ENCODE results near the gene SLC47A1.

The SLC47A1 gene

GRCh38 chr17:19540706-19541370 is 7.2 kb downstream of the SLC47A1 start:
- no peaks in the 10 kb centered on the region for H3K9me3 ChIP-seq (ENCODE audit: control insufficient read depth, low read length)
- no peaks in the 10 kb centered on the region for H3K36me3 ChIP-seq (ENCODE audit: control insufficient read depth, insufficient read depth, low read length)
- TF ChIP-seq, protein P1, sequence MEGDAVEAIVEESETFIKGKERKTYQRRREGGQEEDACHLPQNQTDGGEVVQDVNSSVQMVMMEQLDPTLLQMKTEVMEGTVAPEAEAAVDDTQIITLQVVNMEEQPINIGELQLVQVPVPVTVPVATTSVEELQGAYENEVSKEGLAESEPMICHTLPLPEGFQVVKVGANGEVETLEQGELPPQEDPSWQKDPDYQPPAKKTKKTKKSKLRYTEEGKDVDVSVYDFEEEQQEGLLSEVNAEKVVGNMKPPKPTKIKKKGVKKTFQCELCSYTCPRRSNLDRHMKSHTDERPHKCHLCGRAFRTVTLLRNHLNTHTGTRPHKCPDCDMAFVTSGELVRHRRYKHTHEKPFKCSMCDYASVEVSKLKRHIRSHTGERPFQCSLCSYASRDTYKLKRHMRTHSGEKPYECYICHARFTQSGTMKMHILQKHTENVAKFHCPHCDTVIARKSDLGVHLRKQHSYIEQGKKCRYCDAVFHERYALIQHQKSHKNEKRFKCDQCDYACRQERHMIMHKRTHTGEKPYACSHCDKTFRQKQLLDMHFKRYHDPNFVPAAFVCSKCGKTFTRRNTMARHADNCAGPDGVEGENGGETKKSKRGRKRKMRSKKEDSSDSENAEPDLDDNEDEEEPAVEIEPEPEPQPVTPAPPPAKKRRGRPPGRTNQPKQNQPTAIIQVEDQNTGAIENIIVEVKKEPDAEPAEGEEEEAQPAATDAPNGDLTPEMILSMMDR (IDR thresholded peaks at IDR 0.05) = no peak
- H3K4me1 ChIP-seq = no peaks in the 10 kb centered on the region
- H3K79me2 ChIP-seq = no peaks in the 10 kb centered on the region
- no peak overlapping the region for H2AFZ ChIP-seq
- no peak overlapping the region for H3K4me2 ChIP-seq (ENCODE audit: low read length)
- H3K27ac ChIP-seq = no peak overlapping the region
- no peak overlapping the region for H3K9ac ChIP-seq
- H3K27me3 ChIP-seq (ENCODE audit: control insufficient read depth, insufficient read depth, low read length) = no peaks in the 10 kb centered on the region
- no peak overlapping the region for H3K4me3 ChIP-seq (ENCODE audit: low read depth, low read length)

DNA sequence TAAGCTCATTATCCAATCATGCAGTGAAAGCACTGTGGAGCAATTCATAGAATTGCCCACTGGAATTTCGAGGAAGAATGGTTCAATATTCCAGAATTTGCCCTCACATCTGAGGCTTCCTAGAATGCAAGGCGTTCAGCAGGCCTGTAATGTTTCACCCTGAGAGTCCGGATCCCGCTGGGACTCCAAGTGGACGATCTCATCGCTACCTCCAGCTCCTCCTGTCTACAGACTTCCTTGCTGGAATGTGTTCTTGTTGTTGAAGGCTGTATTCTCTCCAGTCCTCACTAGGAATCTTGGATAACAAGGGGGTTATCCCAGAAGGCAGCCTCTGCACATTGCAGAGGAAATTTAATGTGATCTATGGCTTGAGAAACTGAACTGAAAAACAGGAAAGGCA is 7.8 kb downstream of the SLC47A1 start:
- Histone ChIP-seq H3K4me3 (ENCODE audit: low read depth, low read length) (no peak overlapping the region), H3K4me2 (ENCODE audit: low read length) (no peak overlapping the region), H3K9ac (no peak overlapping the region), H3K36me3 (ENCODE audit: control insufficient read depth, insufficient read depth, low read length) (no peaks in the 10 kb centered on the region), H3K27ac (no peak overlapping the region), H3K27me3 (ENCODE audit: control insufficient read depth, insufficient read depth, low read length) (no peaks in the 10 kb centered on the region), H3K9me3 (ENCODE audit: control insufficient read depth, low read length) (no peaks in the 10 kb centered on the region), H2AFZ (no peak overlapping the region), H3K4me1 (no peaks in the 10 kb centered on the region), H3K79me2 (no peaks in the 10 kb centered on the region)
- TF ChIP-seq, protein P1 (IDR thresholded peaks at IDR 0.05) = no peak

DNA sequence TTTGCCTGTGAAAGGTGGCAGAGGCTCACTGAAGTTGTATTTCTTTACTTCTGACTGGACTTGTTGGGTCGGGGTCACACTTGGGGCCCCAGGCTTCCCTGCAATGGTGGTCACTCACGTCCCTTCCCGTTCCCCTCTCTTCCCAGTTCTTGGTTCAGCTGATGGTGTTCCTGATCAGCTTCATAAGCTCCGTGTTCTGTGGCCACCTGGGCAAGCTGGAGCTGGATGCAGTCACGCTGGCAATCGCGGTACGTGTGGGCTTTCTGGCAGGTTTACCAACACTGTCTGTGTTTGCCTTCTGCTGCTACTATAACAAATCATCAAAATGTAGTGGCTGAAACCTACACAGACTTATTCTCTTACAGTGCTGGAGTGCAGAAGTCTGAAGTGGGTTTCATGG is 8.6 kb downstream of the SLC47A1 start:
- Histone ChIP-seq H3K4me1 (no peaks in the 10 kb centered on the region), H3K27me3 (ENCODE audit: control insufficient read depth, insufficient read depth, low read length) (no peaks in the 10 kb centered on the region), H3K27ac (no peak overlapping the region), H3K36me3 (ENCODE audit: control insufficient read depth, insufficient read depth, low read length) (no peaks in the 10 kb centered on the region), H3K4me3 (ENCODE audit: low read depth, low read length) (no peak overlapping the region), H3K9me3 (ENCODE audit: control insufficient read depth, low read length) (no peaks in the 10 kb centered on the region), H3K4me2 (ENCODE audit: low read length) (no peak overlapping the region), H3K79me2 (no peaks in the 10 kb centered on the region), H2AFZ (no peak overlapping the region), H3K9ac (no peak overlapping the region)
- TF ChIP-seq, protein P1 (IDR thresholded peaks at IDR 0.05) = no peak

DNA sequence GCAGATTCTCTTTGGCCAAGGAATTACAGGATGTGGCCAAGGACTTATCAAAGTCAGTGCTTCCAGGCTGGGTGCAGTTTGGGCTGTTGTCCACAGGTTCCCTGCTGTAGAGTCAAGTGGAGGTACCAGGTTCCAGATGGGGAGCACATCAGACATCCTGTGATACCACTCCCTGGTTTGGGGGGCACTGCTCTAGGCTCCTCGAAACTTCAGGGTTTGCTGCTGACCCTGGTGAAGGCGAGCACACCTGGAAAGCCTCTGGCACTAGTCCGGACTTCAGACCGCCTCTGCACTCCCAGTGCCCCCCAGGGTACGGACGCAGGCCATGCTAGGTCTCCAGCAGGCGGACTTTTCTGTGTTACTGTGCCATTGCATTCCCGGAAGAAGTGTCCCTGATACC is 10.7 kb downstream of the SLC47A1 start:
- TF ChIP-seq, protein P1 (IDR thresholded peaks at IDR 0.05) = no peak
- Histone ChIP-seq H2AFZ (no peak overlapping the region), H3K9me3 (ENCODE audit: control insufficient read depth, low read length) (no peaks in the 10 kb centered on the region), H3K79me2 (no peaks in the 10 kb centered on the region), H3K36me3 (ENCODE audit: control insufficient read depth, insufficient read depth, low read length) (no peaks in the 10 kb centered on the region), H3K4me1 (no peaks in the 10 kb centered on the region), H3K4me2 (ENCODE audit: low read length) (no peak overlapping the region), H3K9ac (no peak overlapping the region), H3K27ac (no peak overlapping the region), H3K4me3 (ENCODE audit: low read depth, low read length) (no peak overlapping the region), H3K27me3 (ENCODE audit: control insufficient read depth, insufficient read depth, low read length) (no peaks in the 10 kb centered on the region)

All from parathyroid adenoma (tissue), 2 donors.